Lower leg skin (tissue), 3 donors: ENCODE data around the gene PTER.

Experiments used
- POLR2A ChIP-seq, 2 donors: fragments of 450-650 bp; IDR thresholded peaks; one replicate each; pipeline ENCODE4 v1.6.1; 2016 to 2017; ENCODE audit warnings: antibody characterized with exemption in 2 of 2, mild to moderate bottlenecking in 1 of 2, moderate library complexity in 1 of 2
- TF ChIP-seq, protein P1 (sequence below), 3 donors: fragments of 450-650 bp; IDR thresholded peaks; one replicate each; pipeline ENCODE4 v1.5.1; 2016; ENCODE audit warnings: antibody characterized with exemption in 3 of 3, mild to moderate bottlenecking in 3 of 3, moderate library complexity in 2 of 3

DNA sequence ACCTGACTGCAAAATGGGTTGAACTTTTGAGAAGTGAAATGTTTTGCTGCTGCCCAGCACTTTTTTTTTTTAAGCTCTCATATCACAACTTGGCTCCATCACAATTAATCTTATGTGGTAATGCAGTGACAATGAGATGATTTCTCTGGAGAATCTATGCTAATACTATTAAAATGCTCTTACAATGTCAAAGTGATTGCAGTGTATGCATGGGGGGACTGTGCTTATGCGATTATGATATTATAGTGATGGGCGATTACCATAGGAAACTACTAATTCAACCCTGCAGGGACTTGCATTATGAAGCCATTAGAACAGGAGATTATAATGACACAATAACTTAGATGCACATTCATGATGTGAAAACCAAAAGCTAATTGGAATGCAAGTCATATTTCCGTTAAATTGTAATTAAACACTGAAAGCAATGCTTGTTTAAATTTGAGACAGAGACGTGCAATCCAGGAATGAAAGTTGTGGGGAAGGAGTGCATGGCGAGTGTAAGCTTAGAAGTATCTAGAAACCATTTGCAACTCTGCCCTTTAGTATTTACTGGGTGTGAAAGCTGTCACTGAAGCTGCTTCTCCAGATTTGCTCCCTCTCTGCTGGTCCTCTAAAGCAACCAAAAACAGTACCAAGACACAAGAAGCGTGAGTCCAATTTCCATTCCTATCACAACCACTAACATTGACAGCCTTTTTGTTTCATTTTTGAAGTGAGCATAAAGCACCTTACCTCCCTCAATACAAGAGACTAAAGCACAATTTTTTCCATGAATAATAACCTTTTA is 21.6 kb downstream of the PTER start:
- TF ChIP-seq, protein P1, sequence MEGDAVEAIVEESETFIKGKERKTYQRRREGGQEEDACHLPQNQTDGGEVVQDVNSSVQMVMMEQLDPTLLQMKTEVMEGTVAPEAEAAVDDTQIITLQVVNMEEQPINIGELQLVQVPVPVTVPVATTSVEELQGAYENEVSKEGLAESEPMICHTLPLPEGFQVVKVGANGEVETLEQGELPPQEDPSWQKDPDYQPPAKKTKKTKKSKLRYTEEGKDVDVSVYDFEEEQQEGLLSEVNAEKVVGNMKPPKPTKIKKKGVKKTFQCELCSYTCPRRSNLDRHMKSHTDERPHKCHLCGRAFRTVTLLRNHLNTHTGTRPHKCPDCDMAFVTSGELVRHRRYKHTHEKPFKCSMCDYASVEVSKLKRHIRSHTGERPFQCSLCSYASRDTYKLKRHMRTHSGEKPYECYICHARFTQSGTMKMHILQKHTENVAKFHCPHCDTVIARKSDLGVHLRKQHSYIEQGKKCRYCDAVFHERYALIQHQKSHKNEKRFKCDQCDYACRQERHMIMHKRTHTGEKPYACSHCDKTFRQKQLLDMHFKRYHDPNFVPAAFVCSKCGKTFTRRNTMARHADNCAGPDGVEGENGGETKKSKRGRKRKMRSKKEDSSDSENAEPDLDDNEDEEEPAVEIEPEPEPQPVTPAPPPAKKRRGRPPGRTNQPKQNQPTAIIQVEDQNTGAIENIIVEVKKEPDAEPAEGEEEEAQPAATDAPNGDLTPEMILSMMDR (IDR thresholded peaks at IDR 0.05) = no peak
- TF ChIP-seq POLR2A (IDR thresholded peaks at IDR 0.05) = no peak
